GM18867 (cell line): ENCODE measurements around the gene ABCF3.

ENCODE experiments used
- ATAC-seq: cut with Tn5 transposase; IDR thresholded peaks from one replicate; pipeline ENCODE4 v1.9.1; 2021; ENCODE audit warnings: mild to moderate bottlenecking, moderate library complexity; ENCODE audit not compliant: unreplicated experiment

Gene ABCF3

GRCh38 chr3:184230603-184231528 lies 44.9 kb downstream of the ABCF3 start:
- ATAC-seq = no peak

GRCh38 chr3:184231671-184232070 lies 45.7 kb downstream of the ABCF3 start:
- no peak for ATAC-seq

GRCh38 chr3:184233127-184233843 lies 47.3 kb downstream of the ABCF3 start:
- ATAC-seq = no peak

- no peak for ATAC-seq
These were observed 48.2 kb downstream of the ABCF3 start for GRCh38 chr3:184234224-184234623.

- ATAC-seq = no peak
These were observed 48.8 kb downstream of the ABCF3 start for GRCh38 chr3:184234671-184235380.

GRCh38 chr3:184235381-184236032 lies 49.5 kb downstream of the ABCF3 start:
- no peak for ATAC-seq

GRCh38 chr3:184236033-184236410 lies 50.0 kb downstream of the ABCF3 start:
- ATAC-seq = no peak

GRCh38 chr3:184236636-184237035 lies 50.6 kb downstream of the ABCF3 start:
- ATAC-seq = no peak

GRCh38 chr3:184237211-184237610 lies 51.2 kb downstream of the ABCF3 start:
- no peak for ATAC-seq

GRCh38 chr3:184237807-184238206 lies 51.8 kb downstream of the ABCF3 start:
- ATAC-seq = no peak

GRCh38 chr3:184238246-184238818 lies 52.3 kb downstream of the ABCF3 start:
- ATAC-seq = no peak

- no peak for ATAC-seq
These were observed 53.2 kb downstream of the ABCF3 start for GRCh38 chr3:184239221-184239620.

- ATAC-seq = no peak
These were observed 53.7 kb downstream of the ABCF3 start for GRCh38 chr3:184239708-184240107.

GRCh38 chr3:184240384-184241140 lies 54.6 kb downstream of the ABCF3 start:
- no peak for ATAC-seq

GRCh38 chr3:184241141-184241446 lies 55.1 kb downstream of the ABCF3 start:
- no peak for ATAC-seq

GRCh38 chr3:184241447-184242296 lies 55.7 kb downstream of the ABCF3 start:
- no peak for ATAC-seq

GRCh38 chr3:184242297-184242685 lies 56.3 kb downstream of the ABCF3 start:
- no peak for ATAC-seq
